Cardiac septum (tissue), 1 donor: ENCODE measurements around the gene MIF4GD. TPM values are rescaled to one million over a fixed set of nuclear protein-coding genes. Genes with fewer than 3 reads are reported as not detected.
A peak's percentile ranks its signal among the peaks of the same experiment; 100 is the strongest.
"Not testable (repeated sequence)": the region's sequence is repeated elsewhere in the genome, so short reads cannot be mapped to it uniquely, and the experiment has no call there.

ENCODE experiments used
- DNase-seq: peaks from one replicate; pipeline ENCODE4 v3.0.0-alpha.2; 2020; ENCODE audit warnings: low spot score
- intact Hi-C: fragments of 100-400 bp; cut with DNase I; formaldehyde crosslinking; loops from one replicate; pipeline ENCODE4 v1.14.0; 2022
- total RNA-seq: library from RNA; stranded (reverse); fragmentation: NEBNext Ultra II Directional; extraction: Animal tissue kit (Norgen Biotek cat#: 25700); gene quantifications from one replicate; pipeline ENCODE4 v1.2.1, GENCODE V29; 2021
- donor health status: DM: no; HTN: no; CAD: no.

The MIF4GD gene
- total RNA-seq, 1 donor from 2014 or later = 18.1 TPM

DNA sequence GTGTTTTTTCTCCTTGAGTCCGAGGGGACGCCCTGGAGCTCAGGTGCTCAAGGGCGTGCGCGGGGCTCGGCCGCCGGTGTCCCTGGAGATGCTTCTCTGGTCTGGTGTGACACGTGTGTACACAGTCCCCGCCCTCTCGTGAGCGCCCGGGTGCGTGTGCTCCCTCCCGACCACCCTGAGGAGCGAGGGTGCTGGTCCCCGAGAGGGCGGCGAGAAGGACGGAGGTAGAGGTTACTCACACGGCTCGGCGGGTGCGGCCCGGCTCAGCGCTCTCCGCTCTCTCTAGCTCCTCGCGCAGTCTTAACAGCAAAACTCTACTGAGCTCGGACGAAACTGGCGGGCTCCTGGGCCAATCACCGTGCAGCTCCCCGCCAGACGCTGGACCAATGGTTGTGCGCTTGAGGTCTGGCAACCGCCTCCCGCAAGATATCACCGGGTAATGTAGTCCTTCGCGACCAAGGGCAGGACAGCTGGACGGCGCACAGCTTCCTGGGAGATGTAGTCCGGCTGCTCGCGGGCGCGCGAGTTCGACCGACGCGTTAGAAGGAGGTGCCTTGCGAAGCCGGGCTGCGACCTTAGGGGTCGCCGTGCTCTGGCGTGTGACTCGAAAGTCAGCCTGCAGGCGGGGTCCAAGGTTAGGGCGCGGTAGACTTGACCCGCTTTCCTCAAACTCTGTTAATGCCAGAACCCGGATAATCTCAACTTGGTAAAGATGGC is 18.2 kb upstream of the MIF4GD start, which contains the start of gene SLC25A19:
SLC25A19 (minus strand) TSS at position 319 of the 717 bp plus-strand sequence. CDS start 2,669 bp downstream, outside the sequence.
- intact Hi-C loops = no loop called here
- peak; percentile 99 for DNase-seq

GRCh38 chr17:75288770-75289114 is 17.7 kb upstream of the MIF4GD start:
- DNase-seq = no peak

GRCh38 chr17:75288359-75288758 is 17.3 kb upstream of the MIF4GD start:
- intact Hi-C loops = no loop called here
- no peak for DNase-seq

More at GRCh38 chr17:75288770-75289114, 17.7 kb upstream of the MIF4GD start:
- intact Hi-C loops = no loop called here

DNA sequence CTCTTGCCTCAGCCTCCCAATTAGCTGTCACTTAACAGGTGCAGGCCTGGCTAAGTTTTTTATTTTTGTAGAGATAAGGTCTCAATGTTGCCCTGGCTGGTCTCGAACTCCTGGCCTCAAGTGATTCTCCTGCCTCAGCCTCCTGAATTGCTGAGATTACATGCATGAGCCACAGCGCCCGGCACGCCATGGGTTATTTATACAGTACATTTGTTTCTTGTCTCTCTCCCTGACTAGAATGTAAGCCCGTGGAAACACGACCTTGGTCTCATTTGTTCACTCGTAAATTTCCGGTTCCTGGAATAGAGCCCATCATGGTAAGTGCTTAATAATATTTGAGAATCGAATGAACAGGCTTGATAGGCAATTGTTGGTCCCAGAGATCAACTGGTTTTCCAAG is 16.2 kb upstream of the MIF4GD start:
- intact Hi-C loops = no loop called here

DNA sequence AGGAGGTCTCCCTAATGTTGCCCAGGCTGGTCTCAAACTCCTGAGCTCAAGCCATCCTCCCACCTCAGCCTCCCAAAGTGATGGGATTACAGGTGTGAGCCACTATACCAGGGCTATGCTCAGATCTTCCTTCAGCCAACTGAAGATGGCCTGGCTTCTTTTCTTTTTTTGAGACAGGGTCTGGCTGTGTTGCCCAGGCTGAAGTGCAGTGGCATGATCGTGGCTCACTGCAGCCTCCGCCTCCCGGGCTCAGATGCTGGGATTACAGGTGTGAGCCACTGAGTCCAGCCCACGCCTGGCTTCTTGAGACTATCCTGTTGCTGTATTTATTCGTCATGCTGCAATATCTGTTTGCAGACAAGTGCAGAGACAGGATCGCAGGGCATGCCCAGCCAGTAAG is 14.1 kb upstream of the MIF4GD start:
- intact Hi-C loops = no loop called here
- no peak for DNase-seq

More for the DNA sequence above, 16.2 kb upstream of the MIF4GD start:
- no peak for DNase-seq

- DNase-seq, intact Hi-C loops: not testable (repeated sequence)
Measured at GRCh38 chr17:75280189-75280588, 9.2 kb upstream of the MIF4GD start.

DNA sequence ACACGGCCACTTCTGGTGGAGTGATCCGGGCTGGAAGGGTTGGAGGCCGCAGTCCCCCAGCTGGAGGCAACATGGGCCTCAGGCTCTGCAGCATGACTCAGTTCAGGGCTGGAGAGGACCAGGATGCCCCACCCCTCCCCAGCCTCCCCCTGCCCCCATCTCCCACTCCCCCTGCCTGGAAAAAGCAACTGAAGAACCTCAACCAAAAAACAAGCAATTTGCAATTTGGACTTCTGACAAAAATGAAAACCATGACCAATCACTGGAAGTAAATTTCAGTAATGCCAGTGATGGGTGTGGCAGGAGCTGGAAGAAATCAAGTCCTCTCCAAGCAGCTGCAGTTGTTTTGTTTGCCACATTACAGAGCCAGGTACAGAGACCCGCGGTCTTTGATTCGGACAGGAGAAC is 6.6 kb upstream of the MIF4GD start:
- intact Hi-C loops = no loop called here
- DNase-seq = no peak

- intact Hi-C loops = loop anchor here (5.0 kb wide), 2 partner anchors 138 to 243 kb away; partner anchors contain the start of genes CASKIN2 and TSEN54
- DNase-seq = no peak
Measured at GRCh38 chr17:75273977-75274708, 3.1 kb upstream of the MIF4GD start.

GRCh38 chr17:75272848-75273184 is 1.8 kb upstream of the MIF4GD start:
- no peak for DNase-seq
- intact Hi-C loops = loop anchor here (5.0 kb wide), 2 partner anchors 139 to 244 kb away; partner anchors contain the start of genes CASKIN2 and TSEN54

DNA sequence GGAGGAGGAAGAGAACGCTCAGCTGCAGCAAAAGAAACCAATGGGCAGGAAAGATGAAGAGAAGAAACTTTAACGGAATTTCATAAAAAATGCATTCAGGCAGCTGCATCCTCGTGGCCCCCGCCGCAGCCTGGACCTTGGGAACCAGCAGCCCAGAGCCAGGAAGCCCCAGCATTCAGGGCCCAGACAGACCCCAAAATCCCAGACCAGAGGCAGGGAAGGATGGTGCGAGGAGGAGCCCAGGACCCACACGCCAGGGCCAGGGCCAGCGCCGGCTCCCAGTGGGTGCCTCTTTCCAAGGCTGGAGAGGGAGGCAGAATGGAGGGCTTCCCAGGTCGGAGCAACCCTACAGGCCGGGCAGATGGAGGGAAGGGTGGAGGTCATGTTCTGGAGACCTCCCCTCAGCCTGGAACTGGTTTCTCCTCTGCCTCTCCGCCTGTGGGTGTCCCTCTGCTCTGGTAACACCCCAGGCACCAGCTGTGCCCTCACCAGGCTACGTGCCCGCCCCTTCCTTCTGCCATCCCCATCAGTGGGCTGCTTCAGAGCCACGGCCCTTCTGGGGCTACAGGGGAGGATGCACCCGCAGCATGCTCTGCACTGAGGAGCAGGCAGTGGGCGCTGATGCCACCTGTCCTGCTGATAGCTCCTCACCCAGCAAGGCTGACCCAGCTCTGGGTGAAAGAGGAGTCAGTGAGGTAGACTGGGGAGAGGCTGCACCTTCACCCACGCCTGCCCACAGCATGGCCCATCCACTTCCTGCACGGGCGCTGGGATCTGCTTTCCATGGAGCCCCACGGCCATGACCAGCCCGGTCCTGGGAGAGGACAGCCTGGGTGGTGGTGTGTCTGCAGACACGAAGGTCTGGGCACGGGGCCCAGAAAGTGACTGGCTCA is 1.2 kb upstream of the MIF4GD start:
- intact Hi-C loops = loop anchor here (5.0 kb wide), 2 partner anchors 140 to 245 kb away; partner anchors contain the start of genes CASKIN2 and TSEN54
- no peak for DNase-seq

DNA sequence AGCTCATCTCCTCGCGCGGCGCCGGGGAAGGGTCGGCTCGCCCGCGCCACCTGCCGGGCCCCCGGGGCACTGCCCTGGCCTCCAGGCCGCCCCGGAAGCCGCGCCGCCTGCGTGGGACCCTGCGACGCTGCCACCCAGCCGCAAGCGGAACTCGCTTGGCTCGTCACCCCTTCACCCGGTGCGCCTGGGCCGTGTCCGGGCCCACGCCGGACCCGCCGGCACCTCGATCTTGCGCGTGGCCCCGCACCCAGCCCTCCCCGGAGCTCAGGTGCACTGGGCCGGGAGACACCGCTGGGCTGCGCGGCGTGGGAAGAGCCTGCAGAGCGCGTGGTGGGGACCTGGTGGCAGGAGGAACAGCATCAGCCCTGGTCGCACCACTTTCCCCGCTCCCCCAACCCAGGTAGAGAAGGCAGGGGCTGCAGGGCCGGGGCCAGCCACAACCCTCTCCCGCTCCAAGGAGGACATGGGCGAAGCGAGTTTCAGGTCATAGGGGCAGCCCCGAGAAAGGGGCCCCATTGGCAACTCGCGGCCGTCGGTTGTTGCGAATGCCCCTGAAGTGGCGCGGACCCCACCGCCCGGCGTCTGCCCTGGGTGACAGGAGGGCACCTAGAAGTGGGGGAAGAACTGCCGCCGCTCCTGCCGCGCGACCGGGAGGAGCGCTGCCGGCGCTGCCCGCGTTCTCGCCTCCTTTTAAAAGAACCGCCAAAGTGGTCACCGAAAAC is 363 bp upstream of the MIF4GD start:
- intact Hi-C loops = loop anchor here (5.0 kb wide), 2 partner anchors 141 to 246 kb away; partner anchors contain the start of genes CASKIN2 and TSEN54
- DNase-seq = peak; percentile 94

DNA sequence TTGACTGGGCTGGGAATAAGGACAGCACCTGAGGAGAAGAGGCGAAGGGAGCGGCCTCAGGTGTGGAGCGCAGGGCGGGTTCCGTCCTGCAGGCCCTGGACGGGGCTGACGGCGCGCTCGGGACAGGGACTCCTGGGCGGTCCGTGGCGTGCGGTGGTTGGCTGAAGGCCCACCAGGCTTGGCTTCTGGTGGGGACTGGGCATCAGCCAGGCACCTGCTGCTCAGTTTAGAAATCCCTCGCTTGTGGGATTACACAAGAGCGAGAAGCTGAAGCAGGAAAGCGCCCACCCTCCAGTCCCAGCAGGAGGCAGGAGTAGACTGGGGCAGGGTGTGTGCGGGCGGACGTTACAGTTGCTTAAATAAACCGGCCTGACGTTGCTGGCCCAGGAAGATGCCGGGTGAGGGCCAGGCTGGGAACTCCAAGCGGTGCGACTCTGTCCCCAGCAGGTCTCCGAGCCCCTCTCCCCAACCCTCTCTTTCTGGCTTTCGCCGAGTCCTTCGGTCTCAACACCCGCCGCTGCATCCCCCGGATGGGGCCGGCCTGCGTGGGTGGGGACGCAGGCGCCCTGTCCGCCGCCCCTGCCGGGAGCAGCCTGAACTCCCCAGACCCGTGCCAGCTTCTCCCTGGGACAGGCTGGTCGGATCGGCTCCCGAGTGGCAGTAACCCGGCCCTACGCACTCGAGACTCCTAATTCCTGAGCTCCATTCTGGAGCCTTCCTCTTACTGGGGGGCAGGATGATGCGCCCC is 639 bp downstream of the MIF4GD start:
- peak; percentile 86 for DNase-seq
- intact Hi-C loops = loop anchor here (5.0 kb wide), 2 partner anchors 142 to 247 kb away; partner anchors contain the start of genes CASKIN2 and TSEN54

DNA sequence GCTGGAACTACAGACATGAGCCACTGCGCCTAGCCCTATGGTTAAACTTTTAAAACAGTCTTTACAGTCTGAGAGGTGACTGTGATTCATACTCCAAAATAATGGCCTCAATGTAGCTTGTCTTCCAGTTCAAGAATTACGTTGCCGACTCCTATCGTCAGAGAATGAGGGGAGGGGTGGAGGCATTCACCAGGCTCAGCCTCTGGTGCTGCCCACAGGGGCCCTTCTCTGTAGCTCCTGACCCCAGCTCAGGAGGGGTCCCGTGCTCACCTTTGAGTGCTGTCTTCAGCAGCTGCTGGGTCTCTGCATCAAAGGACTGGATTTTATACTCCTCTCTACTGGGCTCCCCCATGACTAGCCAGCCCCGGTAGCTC is 1.2 kb downstream of the MIF4GD start:
- no peak for DNase-seq
- intact Hi-C loops = loop anchor here (5.0 kb wide), 2 partner anchors 142 to 247 kb away; partner anchors contain the start of genes CASKIN2 and TSEN54

DNA sequence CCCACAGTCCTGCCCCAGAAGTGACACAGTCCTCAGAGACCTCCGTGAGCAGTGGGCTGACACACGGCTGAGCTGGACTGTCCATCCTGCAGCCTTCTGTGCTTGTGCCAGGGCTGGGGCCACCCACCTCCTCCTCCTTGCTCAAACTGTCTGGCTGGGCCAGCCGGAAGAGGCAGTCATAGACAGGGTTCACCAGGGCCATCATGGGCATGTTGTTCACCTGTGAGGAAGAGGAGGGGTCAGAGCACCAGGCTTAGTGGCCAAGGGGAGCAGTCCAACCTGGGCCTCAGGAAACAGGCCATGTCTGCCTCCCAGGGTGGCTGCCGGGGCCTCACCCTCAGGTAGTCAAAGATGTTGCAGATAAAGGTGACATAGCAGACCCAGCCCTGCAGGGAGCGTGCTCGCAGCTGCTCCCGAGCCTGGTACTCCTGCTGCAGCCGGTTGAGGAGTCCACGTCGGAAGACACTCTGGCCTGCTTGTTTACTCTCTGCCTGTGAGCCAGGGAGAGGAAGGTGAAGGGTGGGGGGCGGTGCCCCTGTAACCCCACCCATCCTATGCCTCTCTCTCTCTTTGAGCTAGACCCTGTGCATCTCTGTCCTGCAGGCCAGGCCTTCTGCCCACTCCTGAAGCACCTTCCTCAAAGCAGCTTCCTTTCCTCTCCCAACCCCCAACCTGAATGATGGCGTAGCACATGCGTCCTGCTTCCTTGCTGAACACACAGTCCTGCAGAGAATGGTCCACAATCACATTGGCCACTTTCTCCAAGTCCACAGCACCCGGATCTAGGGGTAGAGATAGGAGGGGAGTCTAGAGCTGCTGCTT is 3.4 kb downstream of the MIF4GD start:
- intact Hi-C loops = no loop called here
- DNase-seq = no peak

DNA sequence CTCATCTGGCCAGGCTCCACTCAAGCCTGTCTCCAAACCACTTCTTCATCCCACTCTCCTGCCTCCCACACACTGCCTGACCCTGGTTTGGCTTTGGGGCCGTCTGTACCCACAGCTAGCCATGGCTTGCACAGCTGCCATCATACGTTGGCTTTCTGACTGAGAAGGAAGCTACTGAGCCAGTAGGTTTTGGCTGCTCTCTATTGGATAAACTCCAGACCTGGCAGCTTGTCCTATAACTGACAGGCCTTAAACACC is 3.9 kb downstream of the MIF4GD start:
- DNase-seq = no peak

GRCh38 chr17:75266316-75267152 is 4.5 kb downstream of the MIF4GD start:
- intact Hi-C loops = no loop called here
- DNase-seq = no peak

More for the DNA sequence above, 3.9 kb downstream of the MIF4GD start:
- intact Hi-C loops = no loop called here
